ENCODE data around the gene BLVRB.

DNA sequence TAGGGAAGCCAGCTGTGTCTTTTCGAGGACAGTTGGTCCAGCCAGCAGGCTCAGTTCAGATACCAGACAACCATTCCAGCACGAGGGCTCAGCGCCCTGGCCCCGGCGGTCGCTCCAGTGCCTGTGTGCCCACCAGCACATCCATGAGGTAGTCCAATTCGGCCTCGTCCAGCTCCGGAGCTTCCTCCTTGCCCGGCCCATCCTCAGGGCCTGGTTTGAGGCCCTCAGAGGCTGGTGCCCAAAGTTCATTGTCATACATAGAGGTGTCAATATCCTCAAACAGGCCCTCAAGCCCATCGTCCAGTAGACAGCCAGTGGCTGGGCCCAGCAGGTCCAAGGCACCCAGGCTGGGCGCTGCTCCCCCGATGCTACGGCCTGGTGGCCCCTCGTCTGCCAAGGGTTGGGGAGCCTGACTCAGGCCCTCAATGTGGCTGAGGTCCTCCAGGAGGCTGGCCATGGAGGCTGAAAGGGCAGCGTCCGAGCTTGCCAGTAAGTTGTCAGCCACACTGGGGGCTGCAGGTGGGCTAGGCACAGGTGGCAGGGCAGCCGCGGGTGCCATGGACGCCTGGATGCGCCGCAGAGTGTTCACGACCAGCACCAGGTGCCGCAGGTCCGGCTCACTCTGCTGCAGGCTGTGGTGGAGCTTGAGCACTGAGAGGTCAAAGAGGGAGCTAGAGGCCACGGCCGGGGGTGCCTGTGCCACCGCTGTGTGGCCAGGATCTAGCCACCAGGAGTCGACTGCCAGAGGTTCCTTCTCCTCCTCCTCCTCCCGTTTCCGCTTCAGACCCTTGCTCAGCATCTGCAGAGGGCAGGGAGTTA lies 42.6 kb downstream of the BLVRB start:
- TF ChIP-seq, protein P1, sequence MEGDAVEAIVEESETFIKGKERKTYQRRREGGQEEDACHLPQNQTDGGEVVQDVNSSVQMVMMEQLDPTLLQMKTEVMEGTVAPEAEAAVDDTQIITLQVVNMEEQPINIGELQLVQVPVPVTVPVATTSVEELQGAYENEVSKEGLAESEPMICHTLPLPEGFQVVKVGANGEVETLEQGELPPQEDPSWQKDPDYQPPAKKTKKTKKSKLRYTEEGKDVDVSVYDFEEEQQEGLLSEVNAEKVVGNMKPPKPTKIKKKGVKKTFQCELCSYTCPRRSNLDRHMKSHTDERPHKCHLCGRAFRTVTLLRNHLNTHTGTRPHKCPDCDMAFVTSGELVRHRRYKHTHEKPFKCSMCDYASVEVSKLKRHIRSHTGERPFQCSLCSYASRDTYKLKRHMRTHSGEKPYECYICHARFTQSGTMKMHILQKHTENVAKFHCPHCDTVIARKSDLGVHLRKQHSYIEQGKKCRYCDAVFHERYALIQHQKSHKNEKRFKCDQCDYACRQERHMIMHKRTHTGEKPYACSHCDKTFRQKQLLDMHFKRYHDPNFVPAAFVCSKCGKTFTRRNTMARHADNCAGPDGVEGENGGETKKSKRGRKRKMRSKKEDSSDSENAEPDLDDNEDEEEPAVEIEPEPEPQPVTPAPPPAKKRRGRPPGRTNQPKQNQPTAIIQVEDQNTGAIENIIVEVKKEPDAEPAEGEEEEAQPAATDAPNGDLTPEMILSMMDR (IDR thresholded peaks at IDR 0.05) = no peak
- TF ChIP-seq EZH2phosphoT487 (IDR thresholded peaks at IDR 0.05; ENCODE audit: borderline replicate concordance, low read depth) (no peak), RAD21 (IDR thresholded peaks at IDR 0.05; ENCODE audit: low read length) (no peak), EP300 (IDR thresholded peaks at IDR 0.05; ENCODE audit: borderline replicate concordance in 1 of 2, low read depth in 1 of 2, low read length in 1 of 2) (no peak), CHD2 (IDR thresholded peaks at IDR 0.05; ENCODE audit: low read length, partially characterized antibody) (no peak), ELF1 (IDR thresholded peaks at IDR 0.05) (no peak)

Measured in SK-N-SH (cell line).